ENCODE data around the gene MR1. TPM values are rescaled to one million over a fixed set of nuclear protein-coding genes. Genes with fewer than 3 reads are reported as not detected.

MR1 gene
- total and polyA plus RNA-seq, 2 of the 13 experiments (the other 11 are each of a cell fraction or from before 2014, with no cell fraction given), result 7.7 to 10.4 TPM

GRCh38 chr1:181044449-181044966 is 10.7 kb downstream of the MR1 start (continued):
- TF ChIP-seq RERE (CRISPR knock-in tag; IDR thresholded peaks at IDR 0.05; ENCODE audit: low read depth), result no peak
- no peak for TF ChIP-seq PAX8 (CRISPR knock-in tag; IDR thresholded peaks at IDR 0.05; ENCODE audit: borderline replicate concordance)
- TF ChIP-seq ZNF7 (CRISPR knock-in tag; IDR thresholded peaks at IDR 0.05), result no peak
- peak; percentile 68 for TF ChIP-seq RARA (CRISPR knock-in tag; IDR thresholded peaks at IDR 0.05)
- no peak for TF ChIP-seq ZNF446 (CRISPR knock-in tag; IDR thresholded peaks at IDR 0.05)
- TF ChIP-seq MATR3 (CRISPR knock-in tag; IDR thresholded peaks at IDR 0.05), result no peak
- no peak for TF ChIP-seq STAT6 (CRISPR knock-in tag; IDR thresholded peaks at IDR 0.05; ENCODE audit: borderline replicate concordance)
- 0 out of 2 replicates have a peak, but pooled peaks have one; percentile 22 for TF ChIP-seq ZNF512B (CRISPR knock-in tag; IDR thresholded peaks at IDR 0.05; ENCODE audit: borderline replicate concordance)
- no peak for TF ChIP-seq ATM (IDR thresholded peaks at IDR 0.05; ENCODE audit: borderline replicate concordance)
- TF ChIP-seq PATZ1 (CRISPR knock-in tag; IDR thresholded peaks at IDR 0.05), result peak; percentile 82
- 0 out of 2 replicates have a peak, but pooled peaks have one; percentile 30 for TF ChIP-seq PRDM15 (CRISPR knock-in tag; IDR thresholded peaks at IDR 0.05)
- no peak for TF ChIP-seq ZSCAN25 (CRISPR knock-in tag; IDR thresholded peaks at IDR 0.05)
